DOHH2 (cell line): ENCODE data around the gene TF.

Experiments used
- H3F3A ChIP-seq: fragments of 200-600 bp; sonication (generic), shearing (Covaris generic); 2 replicates; pipeline ENCODE4 v1.6.0; 2016; ENCODE audit warnings: antibody characterized with exemption, mild to moderate bottlenecking; ENCODE audit not compliant: control insufficient read depth, insufficient read depth
- H3K27ac ChIP-seq: fragments of 200-600 bp; sonication (generic); 2 replicates; pipeline ENCODE4 v1.5.1; 2014; ENCODE audit warnings: low read depth, mild to moderate bottlenecking, low read length, moderate library complexity
- H3K27me3 ChIP-seq: fragments of 200-600 bp; sonication (generic); 2 replicates; pipeline ENCODE4 v1.6.1; 2014; ENCODE audit warnings: mild to moderate bottlenecking, low read length, mixed read lengths; ENCODE audit not compliant: control insufficient read depth
- H3K36me3 ChIP-seq: fragments of 200-600 bp; sonication (generic); 2 replicates; pipeline ENCODE4 v1.6.1; 2014; ENCODE audit warnings: mild to moderate bottlenecking, low read length, moderate library complexity, mixed read lengths; ENCODE audit not compliant: control insufficient read depth
- H3K4me1 ChIP-seq: fragments of 200-600 bp; sonication (generic); 2 replicates; pipeline ENCODE4 v1.6.1; 2014; ENCODE audit warnings: mild to moderate bottlenecking, low read length, mixed read lengths; ENCODE audit not compliant: control insufficient read depth
- H3K4me2 ChIP-seq: fragments of 200-600 bp; sonication (generic); 2 replicates; pipeline ENCODE4 v1.6.0; 2014; ENCODE audit warnings: mild to moderate bottlenecking, low read length, moderate library complexity
- H3K4me3 ChIP-seq: fragments of 200-600 bp; sonication (generic); 2 replicates; pipeline ENCODE4 v1.5.1; 2014; ENCODE audit warnings: mild to moderate bottlenecking, low read length, mixed read lengths
- H3K79me2 ChIP-seq: fragments of 200-600 bp; sonication (generic); 2 replicates; pipeline ENCODE4 v1.6.1; 2014; ENCODE audit warnings: mild to moderate bottlenecking, low read length, mixed read lengths; ENCODE audit not compliant: control insufficient read depth
- H3K9me2 ChIP-seq: fragments of 200-600 bp; sonication (generic); replicated peaks from 2 replicates; pipeline ENCODE4 v1.6.1; 2014; ENCODE audit warnings: mild to moderate bottlenecking, low read length, mixed read lengths; ENCODE audit not compliant: control insufficient read depth
- H3K9me3 ChIP-seq: fragments of 200-600 bp; sonication (generic); 2 replicates; pipeline ENCODE4 v1.6.1; 2014; ENCODE audit warnings: antibody characterized with exemption, low read length, mixed read lengths; ENCODE audit not compliant: control insufficient read depth, insufficient read depth
- H4K20me1 ChIP-seq: fragments of 200-600 bp; sonication (generic); 2 replicates; pipeline ENCODE4 v1.6.0; 2014; ENCODE audit warnings: low read depth, mild to moderate bottlenecking, antibody characterized with exemption, low read length, moderate library complexity; ENCODE audit not compliant: control insufficient read depth, insufficient read depth
- EZH2phosphoT487 ChIP-seq: fragments of 200-600 bp; sonication (generic); IDR thresholded peaks from 2 replicates; pipeline ENCODE4 v1.6.1; 2017; ENCODE audit warnings: borderline replicate concordance, mild to moderate bottlenecking, antibody characterized with exemption, low read length, moderate library complexity, mixed read lengths
- TF ChIP-seq, protein P1 (sequence below): fragments of 200-600 bp; sonication (generic); IDR thresholded peaks from one replicate; pipeline ENCODE4 v1.5.1; 2014; ENCODE audit warnings: antibody characterized with exemption, mild to moderate bottlenecking, low read depth, low read length; ENCODE audit not compliant: poor library complexity, severe bottlenecking

TF gene

DNA sequence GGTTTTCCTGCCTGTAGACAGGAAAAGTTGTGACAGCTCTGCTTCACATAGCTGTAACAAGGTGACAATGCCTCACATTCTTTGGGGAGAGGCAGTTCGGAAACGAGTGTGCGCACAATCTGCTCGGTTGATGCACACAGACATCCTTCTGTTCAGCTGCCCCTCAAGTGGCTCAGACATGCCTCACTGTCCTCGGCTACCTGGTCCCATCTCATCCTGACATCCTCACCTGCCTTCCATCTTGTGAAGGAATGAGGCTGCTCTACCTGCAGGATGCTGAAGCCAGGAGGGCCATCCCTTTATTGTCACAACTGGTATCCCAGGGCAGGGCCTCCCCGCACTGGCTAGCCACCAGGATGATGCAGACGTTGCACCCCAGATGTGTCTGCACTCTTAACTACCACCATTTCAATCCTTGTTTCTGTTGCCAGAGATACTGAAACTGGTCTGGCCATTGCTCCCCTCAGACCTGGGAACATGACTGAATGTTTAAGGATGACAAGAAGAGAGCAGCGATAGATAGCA, 78.8 kb downstream of the TF start:
- no peaks in the 10 kb centered on the region for H4K20me1 ChIP-seq
- no peak for TF ChIP-seq EZH2phosphoT487
- TF ChIP-seq, protein P1, sequence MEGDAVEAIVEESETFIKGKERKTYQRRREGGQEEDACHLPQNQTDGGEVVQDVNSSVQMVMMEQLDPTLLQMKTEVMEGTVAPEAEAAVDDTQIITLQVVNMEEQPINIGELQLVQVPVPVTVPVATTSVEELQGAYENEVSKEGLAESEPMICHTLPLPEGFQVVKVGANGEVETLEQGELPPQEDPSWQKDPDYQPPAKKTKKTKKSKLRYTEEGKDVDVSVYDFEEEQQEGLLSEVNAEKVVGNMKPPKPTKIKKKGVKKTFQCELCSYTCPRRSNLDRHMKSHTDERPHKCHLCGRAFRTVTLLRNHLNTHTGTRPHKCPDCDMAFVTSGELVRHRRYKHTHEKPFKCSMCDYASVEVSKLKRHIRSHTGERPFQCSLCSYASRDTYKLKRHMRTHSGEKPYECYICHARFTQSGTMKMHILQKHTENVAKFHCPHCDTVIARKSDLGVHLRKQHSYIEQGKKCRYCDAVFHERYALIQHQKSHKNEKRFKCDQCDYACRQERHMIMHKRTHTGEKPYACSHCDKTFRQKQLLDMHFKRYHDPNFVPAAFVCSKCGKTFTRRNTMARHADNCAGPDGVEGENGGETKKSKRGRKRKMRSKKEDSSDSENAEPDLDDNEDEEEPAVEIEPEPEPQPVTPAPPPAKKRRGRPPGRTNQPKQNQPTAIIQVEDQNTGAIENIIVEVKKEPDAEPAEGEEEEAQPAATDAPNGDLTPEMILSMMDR = no peak
- H3K4me2 ChIP-seq = no peak overlapping the region
- no peaks in the 10 kb centered on the region for H3F3A ChIP-seq
- no peaks in the 10 kb centered on the region for H3K27me3 ChIP-seq
- H3K27ac ChIP-seq = no peak overlapping the region
- H3K36me3 ChIP-seq = peaks cover 39% of the 10 kb centered on the region
- H3K4me3 ChIP-seq = no peak overlapping the region
- H3K79me2 ChIP-seq = no peaks in the 10 kb centered on the region
- no peaks in the 10 kb centered on the region for H3K4me1 ChIP-seq
- no peaks in the 10 kb centered on the region for H3K9me2 ChIP-seq
- H3K9me3 ChIP-seq = no peaks in the 10 kb centered on the region

DNA sequence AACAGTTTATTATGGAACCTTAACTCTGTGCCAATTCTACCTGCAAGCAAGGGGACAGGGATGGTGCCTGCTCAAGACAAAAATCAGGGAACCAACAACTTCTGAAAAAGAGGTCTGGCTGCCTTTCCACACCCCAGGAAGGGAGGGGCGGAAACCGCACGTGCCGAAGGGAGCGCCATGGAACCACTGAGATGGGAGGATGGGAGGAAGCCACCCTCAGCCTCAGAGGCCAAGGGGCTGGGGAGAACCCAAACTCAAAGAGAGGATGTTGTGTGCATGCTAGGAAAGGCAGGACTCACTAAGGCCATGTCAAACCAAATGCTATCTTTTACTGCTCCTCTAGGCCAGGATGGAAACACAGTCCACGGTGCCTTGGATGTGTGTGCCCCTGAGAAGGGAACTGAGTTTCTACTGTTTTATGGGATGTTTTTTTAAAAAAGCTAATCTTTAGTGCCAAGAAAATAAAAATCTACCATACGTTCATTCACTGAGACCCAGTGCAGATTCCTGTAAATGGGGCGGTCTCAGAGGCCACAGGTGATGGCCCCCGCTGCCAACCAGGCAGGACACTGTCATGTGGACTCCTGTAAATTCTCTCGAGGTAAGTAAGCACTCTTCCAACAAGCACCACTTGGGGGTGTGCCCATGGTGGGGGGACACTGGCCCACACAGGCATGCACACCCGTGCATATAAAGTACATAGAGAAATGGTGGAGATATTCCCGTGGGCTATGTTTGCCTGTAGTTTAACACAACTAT, 80.0 kb downstream of the TF start:
- Histone ChIP-seq H3K9me3 (no peaks in the 10 kb centered on the region), H3K36me3 (peaks cover 28% of the 10 kb centered on the region)
- TF ChIP-seq EZH2phosphoT487 = no peak
- TF ChIP-seq, protein P1 = no peak

DNA sequence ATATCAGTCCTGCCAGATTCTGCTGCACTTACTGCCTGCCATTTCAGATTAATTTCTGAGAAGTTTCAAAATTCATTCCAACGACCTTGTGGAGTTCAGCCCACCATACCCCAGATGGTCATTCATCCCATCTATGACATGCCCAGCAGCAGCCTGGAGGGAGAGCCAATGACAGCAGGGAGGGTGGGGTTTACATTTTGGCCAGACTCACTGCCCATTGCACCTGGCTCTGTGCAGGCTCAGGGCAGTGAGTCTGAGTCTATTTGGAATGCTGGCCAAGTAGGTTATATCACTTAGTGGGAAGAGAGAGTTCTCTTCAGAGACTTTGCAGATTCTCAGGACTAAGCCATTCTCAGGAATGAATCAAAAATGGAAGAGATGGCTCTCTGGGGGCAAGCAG, 80.9 kb downstream of the TF start:
- Histone ChIP-seq H4K20me1 (no peaks in the 10 kb centered on the region), H3K79me2 (no peaks in the 10 kb centered on the region), H3K9me3 (no peaks in the 10 kb centered on the region), H3K27me3 (no peaks in the 10 kb centered on the region), H3K4me1 (no peaks in the 10 kb centered on the region), H3K9me2 (no peaks in the 10 kb centered on the region), H3K4me3 (no peak overlapping the region), H3F3A (no peaks in the 10 kb centered on the region), H3K4me2 (no peak overlapping the region), H3K36me3 (peaks cover 18% of the 10 kb centered on the region), H3K27ac (no peak overlapping the region)
- TF ChIP-seq, protein P1 = no peak
- TF ChIP-seq EZH2phosphoT487 = no peak

More for the DNA sequence above, 80.0 kb downstream of the TF start:
- Histone ChIP-seq H3K9me2 (no peaks in the 10 kb centered on the region), H3K27ac (no peak overlapping the region), H3K4me1 (no peaks in the 10 kb centered on the region), H3K79me2 (no peaks in the 10 kb centered on the region), H4K20me1 (no peaks in the 10 kb centered on the region), H3K4me2 (no peak overlapping the region), H3K4me3 (no peak overlapping the region), H3K27me3 (no peaks in the 10 kb centered on the region), H3F3A (no peaks in the 10 kb centered on the region)
